CD4-positive, alpha-beta T cell treated with Interferon gamma for 1 hour (primary cell): ENCODE measurements around the gene ZNF319.

Experiments used
- DNase-seq: peaks from one replicate; pipeline ENCODE4 v3.0.0-alpha.2; 2020

Gene ZNF319

GRCh38 chr16:57999971-58000705, at the start of gene ZNF319:
TSS of gene ZNF319 (minus strand) at chr16:58000672. CDS start at chr16:57998265, 2,407 bp downstream.
- DNase-seq = no peak

- DNase-seq = no peak
These were observed 49.0 kb upstream of the ZNF319 start for GRCh38 chr16:58049232-58050185.

- no peak for DNase-seq
These were observed 48.2 kb upstream of the ZNF319 start for GRCh38 chr16:58048494-58049231.

GRCh38 chr16:58047557-58048348, 47.3 kb upstream of the ZNF319 start:
- no peak for DNase-seq

GRCh38 chr16:58046936-58047335, 46.5 kb upstream of the ZNF319 start:
- DNase-seq = no peak

GRCh38 chr16:58046054-58046881, 45.8 kb upstream of the ZNF319 start:
- no peak for DNase-seq

GRCh38 chr16:58045096-58045495, 44.6 kb upstream of the ZNF319 start:
- no peak for DNase-seq

GRCh38 chr16:58044266-58045019, 44.0 kb upstream of the ZNF319 start:
- no peak for DNase-seq

GRCh38 chr16:58043571-58044155, 43.2 kb upstream of the ZNF319 start:
- DNase-seq = no peak

- DNase-seq = no peak
These were observed 42.5 kb upstream of the ZNF319 start for GRCh38 chr16:58042886-58043515.

- no peak for DNase-seq
These were observed 41.8 kb upstream of the ZNF319 start for GRCh38 chr16:58042001-58042885.

- no peak for DNase-seq
These were observed 41.1 kb upstream of the ZNF319 start for GRCh38 chr16:58041628-58041955.

GRCh38 chr16:58040945-58041627, 40.6 kb upstream of the ZNF319 start:
- DNase-seq = no peak

- no peak for DNase-seq
These were observed 40.0 kb upstream of the ZNF319 start for GRCh38 chr16:58040496-58040846.

- no peak for DNase-seq
These were observed 39.5 kb upstream of the ZNF319 start for GRCh38 chr16:58039829-58040495.

GRCh38 chr16:58038219-58038641, 37.8 kb upstream of the ZNF319 start:
- no peak for DNase-seq

- no peak for DNase-seq
These were observed 37.0 kb upstream of the ZNF319 start for GRCh38 chr16:58037365-58038057.
